Stimulated activated CD8-positive, alpha-beta memory T cell treated with anti-CD3 and anti-CD28 coated beads, Interleukin-7, amount 100 ng/mL, for 24 hours (primary cell): ENCODE measurements around the gene CLCA1.
"Not testable (repeated sequence)": the region's sequence is repeated elsewhere in the genome, so short reads cannot be mapped to it uniquely, and the experiment has no call there.

Source experiments
- DNase-seq: peaks from one replicate; pipeline ENCODE4 v3.0.0-alpha.2; 2020; ENCODE audit warnings: low read depth

CLCA1 gene

DNA sequence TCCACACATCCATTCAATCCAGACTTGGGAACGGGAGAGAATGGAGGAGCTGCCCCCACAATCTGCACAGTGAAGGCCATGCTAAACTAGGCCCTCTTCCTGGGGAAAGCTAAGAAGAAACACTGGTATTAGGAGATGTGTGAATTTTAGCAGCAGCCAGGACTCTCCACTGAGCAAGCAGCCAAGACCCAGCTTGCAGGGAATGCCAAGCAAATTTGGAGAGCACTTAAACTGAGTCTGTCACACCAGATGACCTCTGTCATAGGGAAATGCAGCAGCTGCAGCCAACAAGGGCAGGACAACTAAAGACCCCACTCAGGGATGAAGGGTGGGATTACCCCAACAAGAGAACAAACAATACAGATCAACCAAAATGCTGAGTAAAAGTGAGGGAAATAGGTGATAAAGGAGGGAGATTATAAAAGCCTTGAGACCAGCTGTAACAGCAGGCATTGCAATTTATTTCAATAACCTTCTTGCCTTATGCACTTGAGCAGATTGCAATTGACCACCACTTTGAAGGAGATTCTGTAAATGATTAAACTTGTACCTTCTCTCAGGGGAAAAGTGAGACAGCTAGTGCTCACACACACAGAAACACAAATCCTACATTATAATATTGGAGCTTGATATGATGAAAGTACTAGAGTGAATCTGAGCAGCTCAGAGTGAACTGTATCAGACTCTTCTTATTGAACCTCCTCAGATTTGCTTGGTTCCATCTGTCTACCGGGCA is 2.5 kb upstream of the CLCA1 start:
- no peak for DNase-seq

DNA sequence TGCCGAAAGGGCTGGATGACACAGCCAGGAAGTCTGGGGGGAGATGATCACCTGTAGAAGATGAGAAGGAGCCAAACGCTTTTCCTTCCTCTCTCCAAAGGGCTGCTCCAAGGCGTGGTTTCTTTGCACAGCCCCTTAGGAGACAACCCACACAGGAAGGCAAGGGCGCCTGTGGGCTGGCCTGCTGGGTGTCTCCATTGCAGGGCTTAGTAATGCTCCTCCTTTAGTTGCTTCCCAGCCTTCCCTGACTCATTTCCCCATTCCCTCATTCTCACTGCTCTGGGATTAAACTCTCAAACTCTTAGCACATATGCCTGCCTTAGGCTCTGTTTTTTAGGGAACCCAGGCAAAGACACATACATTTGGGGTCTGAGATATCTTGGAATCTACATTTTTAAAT is 1.7 kb upstream of the CLCA1 start:
- DNase-seq = no peak

DNA sequence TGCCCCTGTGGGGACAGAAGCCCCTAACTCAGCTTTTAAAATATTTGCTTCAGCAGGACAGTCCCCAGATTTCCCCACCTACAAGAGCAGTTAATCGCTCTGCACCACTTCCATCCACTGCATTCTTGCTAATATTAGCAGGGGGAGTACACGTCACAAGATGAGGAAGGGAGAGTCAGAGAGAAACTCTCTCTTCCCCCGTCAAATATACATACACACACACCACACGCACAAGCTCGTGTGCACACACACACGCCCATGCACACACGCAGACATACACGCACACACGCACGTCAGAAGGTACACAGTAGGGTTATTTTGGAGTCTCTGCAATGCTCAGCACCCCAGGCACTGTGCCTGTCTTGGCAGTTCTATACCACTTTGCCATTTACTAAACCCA is 2.1 kb downstream of the CLCA1 start:
- DNase-seq = no peak

DNA sequence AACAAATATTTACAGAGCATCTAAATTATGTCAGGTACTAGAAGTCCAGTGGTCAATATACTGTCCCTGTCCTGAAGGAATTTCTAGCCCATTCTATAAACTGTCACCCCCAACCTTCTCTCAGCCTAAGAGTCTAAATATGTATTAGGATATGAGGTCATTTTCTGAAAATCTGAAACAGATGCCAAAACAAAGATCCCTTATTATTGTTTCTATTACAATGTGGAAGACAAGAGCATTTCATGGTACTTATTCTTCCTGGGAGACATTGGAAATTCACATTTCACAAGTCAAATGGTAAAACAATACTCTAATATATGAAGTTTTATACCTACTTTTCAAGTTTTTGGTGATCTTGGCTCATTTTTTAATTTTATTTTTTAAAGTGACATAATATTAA is 2.6 kb downstream of the CLCA1 start:
- no peak for DNase-seq

DNA sequence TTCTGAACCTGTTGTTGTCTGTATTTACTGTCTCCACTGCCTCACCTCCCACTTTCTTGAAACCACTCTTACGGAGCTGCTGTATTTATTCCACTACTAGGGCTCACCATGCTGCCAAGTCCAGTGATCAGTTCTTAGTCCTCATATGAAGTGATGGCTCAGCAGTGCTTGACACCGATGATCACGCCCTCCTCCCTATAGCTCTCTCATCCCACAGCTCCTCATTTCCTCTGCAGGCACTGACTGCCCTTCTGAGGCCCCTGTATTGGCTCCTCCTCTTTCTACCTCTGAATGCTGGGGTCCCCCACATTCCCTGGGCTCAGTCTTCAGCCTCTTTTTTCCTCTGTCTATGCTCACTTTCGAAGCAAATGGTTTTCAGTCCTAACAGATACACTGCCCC is 3.4 kb downstream of the CLCA1 start:
- DNase-seq = no peak

DNA sequence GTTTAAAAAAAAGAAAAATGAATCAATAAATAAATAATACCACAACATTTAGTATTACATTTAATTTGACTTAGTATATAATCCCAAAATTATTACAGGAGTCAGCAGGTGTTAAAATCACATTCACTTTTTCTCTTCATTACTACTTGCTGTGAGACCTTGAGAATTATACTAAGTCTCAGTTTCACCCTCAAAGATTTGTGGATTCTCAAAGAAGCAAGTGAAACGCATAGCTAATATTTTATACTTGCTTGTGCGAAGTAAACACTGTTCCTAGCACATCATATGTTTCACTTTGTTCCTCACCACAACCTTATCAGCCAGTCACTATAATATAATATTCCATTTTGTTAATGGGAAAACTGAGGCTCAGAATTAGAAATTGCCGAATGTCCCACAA is 4.0 kb downstream of the CLCA1 start:
- DNase-seq = no peak

DNA sequence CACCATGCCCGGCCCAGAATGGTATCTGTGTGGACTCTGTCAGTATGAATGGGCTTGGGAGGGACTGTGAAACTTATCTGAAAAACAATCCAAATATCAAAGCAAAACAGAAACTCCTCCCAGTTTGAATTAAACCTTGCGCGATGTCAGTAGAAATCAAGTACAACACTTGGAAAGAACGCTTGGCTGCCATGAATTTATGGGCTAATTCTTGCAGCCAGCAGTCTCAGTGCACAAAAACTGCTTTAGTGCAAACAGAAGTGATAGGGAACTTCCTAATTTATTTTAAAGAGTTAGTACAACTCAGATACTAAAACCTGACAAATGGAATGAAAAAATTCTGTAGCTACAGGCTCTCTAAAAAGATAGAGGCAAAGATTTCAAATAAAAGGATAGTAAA is 8.5 kb downstream of the CLCA1 start:
- DNase-seq = no peak

DNA sequence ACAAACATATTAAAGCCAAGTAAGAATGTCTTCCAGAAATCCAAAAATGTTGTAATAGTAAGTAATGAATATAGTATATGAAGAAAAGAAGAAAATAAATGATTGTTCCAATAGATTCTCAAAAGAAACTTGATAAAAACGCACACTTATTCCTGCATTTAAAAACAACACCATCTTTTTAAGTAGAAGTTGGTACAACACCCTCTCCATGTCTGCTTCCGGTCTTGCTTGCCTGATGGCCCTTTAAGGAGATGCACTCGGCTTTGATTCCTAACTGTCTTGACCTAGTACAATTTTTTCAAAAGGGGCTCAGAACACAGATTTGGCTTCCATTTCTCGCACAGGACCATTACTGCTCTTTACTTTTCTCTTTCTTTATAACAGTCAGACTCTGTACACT is 9.0 kb downstream of the CLCA1 start:
- no peak for DNase-seq

DNA sequence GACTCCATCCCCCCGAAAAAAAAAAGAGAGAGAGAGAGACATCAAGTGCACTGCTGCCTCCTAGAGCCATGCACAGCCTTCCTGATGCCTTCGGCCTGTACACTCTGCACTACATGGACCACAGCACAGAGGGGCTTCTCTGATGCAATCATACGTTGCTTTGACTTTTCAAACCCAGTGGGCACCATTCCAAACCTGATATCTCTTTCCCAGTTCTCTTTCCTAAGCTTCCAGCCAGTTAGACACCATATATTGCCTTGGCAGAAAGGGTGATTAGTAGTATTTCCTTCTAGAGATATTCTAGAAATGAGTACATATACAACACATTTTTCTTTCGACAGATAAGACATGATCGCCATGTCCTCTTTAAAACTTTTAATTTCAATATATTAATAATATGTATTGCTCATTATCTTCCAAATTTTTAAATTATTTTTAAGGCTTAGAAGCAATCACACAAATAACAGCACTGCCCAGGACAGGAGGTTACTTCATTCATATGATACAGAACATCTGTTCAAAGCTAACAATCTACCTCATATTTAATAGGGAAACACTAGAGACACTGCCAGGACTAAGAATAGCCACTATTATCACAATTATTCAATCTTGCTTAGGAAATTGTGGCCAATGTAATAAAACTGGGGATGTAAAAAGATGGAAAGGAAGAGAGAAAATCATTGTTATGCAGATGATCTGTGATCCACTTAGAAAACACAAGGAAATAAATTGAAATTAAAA is 9.9 kb downstream of the CLCA1 start:
- DNase-seq = no peak

DNA sequence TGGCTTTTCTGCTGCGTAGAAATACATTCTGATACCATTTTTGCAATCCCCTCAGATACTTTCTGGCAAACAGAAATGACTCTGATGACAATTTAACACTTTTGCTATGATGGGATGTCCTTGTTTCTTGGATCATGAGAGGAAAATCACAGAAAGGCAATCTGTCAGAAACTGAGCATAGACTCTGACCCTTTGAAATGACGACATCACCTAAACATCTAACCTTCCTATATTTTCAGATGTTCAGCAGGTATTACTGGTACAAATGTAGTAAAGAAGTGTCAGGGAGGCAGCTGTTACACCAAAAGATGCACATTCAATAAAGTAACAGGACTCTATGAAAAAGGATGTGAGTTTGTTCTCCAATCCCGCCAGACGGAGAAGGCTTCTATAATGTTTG is 13.2 kb downstream of the CLCA1 start:
- no peak for DNase-seq

DNA sequence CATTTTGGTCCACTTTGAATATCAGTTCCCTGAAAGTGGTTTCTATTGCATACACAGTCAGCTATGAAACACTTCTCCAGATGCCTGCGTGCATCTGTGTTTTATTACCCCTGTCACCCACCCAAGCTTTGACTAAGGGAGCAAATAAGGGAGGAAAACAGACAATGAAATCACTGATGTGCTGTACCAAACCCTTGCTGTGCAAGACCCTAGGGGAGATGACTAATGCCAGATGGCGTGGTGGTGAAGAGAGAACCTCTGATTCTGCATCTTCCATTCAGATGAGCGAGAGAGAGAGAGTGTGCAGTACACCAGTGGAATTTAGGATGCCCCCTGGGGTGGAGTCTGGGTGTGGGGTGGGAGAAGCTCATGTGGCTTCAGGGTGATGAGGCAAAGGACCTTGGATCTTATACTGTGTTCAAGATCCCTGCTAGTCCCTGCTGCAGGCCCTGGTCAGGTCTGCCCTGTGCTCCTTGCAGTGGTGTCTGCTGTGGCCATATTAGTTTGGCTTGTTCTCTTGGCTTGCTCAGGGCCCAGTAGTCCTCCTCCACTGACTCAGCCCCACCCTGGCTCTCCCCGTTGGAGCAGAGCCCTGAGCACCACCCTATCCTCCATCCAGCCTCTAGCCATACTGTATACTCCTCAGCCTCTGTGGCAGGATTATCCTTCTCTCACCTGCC is 18.5 kb downstream of the CLCA1 start:
- no peak for DNase-seq

DNA sequence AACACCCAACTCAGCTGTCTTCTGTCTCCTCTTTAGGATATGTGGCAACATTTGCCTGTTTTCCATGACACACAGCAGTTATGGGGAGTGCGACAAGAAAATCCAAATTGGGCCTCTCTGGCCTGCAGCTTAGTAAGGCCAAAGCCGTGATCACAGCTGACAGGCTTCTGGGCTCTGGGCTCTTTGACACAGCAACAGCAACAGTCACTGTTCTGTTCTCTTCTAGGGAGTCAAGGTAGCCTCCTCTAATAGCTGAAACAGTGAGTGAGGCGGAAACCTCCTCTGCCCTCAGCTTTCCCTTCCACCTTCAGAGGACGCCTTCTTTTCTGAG is 19.0 kb downstream of the CLCA1 start:
- DNase-seq = no peak

DNA sequence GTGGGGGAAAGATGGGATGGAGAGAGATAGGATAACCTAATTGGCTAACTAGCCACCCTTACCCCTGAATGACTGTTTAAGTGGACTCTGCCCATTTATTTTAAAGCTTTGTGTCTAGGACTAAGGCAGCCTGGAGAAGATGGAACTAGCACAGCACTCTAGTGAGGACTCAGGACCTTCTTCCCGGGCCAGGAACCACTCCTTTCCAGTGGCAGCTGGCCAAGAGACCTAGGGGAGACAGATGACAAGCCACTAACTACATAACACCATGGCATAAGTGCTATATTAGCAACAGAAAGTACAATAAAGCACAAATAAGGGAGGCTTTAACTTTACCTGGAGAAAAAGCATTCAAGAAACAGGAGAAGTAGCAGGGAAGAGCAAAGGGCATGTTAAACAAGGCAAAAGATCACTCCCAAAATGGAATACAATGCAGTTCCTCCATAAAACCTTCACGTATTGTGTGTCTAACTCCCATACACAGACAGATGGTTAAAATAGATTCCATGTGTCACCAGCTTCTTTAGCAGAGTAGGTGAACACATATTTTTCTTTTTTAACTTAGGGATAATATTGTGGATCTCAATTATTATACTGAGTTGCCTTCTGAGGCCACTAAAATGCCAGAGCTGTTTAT is 20.6 kb downstream of the CLCA1 start:
- no peak for DNase-seq

DNA sequence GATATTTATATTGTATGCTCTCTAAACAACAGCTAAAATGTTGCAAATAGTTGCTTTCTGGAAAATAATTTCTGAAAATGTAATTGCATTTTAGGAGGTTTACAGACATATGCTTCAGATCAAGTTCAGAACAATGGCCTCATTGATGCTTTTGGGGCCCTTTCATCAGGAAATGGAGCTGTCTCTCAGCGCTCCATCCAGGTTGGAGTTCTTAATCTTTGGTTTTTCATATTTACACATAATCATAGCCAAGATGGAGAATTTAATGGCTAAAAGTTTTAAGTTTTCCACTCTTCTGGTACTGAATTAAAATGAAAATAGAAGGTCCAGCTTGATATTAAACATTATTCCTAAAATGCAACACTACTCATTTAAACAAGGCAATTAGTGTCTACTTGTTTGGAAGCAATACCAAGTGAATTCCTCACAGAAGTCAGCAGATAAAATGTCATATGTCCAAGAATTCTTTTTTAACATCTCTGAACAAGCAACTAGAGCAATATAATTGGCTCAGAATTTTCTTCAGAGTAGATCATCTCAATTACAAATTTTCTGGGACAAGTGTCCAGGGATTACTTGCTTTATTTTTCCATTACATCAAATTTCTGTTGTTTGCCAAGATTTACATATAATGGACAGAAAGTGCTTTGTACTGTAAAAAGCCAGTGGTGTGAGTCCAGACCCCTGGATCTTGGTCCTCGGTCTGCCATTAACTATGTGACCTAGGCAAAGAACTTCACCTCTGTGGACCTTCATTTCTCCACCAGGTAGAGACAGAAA is 22.6 kb downstream of the CLCA1 start:
- no peak for DNase-seq

DNA sequence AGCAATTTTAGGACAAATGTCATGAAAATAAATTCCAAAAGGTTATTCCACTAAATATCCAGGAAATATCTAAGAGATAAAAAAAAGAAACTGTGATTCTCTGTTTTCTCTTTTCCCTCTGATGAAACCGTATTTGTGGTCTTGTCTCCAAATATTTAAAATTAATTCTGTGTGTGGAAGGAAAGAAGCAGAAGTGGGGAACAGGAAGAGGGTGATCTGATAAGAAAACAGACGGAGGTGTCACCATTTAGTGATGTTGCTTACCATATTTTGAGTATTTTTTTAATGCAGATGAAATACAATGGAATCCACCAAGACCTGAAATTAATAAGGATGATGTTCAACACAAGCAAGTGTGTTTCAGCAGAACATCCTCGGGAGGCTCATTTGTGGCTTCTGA is 29.6 kb downstream of the CLCA1 start:
- no peak for DNase-seq

DNA sequence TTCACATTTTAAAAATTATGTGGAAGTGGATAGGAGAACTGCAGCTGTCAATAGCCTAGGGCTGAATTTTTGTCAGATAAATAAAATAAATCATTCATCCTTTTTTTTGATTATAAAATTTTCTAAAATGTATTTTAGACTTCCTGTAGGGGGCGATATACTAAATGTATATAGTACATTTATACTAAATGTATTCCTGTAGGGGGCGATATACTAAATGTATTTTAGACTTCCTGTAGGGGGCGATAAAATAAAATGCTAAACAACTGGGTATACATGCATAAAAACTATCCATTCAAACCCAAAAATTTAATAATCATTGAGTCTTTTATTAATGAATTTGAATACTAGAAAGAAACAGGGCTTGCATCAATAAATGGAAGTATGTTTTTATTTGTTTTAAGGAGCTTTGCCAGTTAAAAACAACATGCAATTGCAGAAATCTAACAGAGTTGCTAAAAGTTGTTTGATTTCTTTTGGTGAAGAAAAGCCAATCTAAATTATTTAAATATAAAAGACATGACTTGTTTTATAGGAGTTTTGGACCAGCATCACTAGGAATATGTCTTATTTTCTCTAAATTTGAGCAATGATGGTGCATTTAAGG is 31.4 kb downstream of the CLCA1 start:
- no peak for DNase-seq

DNA sequence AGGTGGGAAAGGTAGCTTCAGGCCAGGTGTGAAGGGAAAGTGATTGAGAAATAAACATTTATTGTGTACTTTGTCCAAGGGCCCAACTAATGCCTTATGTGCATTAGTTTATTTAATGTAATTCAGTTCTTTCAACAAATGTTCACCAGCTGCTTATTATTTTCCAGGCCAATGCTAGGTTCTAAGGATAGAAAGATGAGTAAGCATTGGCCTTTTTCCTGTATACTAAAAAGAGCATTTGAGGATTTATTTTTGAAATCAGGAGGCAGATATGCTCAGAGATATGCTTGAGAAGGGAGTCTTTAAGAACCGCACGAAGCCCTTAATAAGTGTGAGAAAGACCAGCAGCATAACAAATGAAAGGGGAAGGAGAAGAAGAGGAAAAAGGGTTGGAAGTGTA is 32.0 kb downstream of the CLCA1 start:
- no peak for DNase-seq

DNA sequence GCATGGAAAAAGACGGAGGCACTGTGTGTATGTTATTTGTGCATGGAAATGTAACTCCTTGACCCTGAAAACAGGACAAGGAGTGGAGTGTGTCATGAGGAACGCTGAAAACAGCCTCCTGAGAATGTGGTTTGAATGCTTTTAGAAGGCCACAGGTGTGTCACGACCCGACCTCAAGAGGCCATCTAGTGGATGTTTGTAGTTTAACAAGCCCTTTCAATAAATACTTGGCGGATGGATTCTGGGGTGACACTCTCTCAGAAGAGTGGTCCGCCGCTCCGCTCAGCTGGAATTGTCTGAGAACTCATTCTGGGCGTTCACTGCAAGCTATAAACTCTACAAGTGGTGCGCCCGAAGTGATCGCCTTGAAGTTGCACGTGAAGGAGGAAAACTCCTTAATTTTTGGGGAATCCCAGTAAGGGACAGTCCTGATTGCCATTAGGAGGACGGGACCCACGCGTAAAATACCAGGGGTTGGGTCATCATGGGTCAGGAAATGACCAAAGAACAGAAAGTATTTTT is 33.5 kb downstream of the CLCA1 start:
- DNase-seq = not testable (repeated sequence)

DNA sequence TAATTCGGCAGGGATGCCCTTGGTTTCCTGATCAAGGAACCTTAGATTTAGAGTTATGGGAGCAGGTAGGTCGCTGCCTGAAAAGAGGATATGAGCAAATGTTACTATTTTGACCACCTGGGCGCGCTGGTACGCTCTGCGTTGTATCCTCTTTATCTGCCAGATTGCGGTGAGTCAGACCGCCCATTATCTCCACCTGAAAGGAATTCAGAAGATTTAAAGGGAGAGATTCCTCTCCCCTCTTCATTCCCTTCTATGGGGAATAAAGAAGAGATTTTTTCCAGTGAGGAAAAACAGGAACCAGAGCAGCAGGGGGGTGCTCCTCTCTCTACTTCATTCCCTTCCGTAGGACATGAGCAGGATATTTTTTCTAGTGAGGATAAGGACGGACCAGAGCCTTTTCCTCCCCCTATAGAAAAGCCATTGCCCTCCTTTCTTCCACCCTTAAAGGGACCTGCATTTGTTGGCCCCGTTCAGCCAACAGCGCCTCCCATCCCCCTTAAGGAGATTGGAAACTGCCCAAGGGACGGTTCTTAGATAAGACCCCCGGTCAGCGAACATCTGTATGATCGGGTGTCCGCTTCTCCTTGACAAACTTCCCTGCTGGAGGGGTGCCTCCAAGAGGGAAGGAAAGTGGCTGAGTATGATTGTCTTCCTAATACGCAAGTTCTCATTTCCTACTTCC is 34.1 kb downstream of the CLCA1 start:
- DNase-seq = no peak

DNA sequence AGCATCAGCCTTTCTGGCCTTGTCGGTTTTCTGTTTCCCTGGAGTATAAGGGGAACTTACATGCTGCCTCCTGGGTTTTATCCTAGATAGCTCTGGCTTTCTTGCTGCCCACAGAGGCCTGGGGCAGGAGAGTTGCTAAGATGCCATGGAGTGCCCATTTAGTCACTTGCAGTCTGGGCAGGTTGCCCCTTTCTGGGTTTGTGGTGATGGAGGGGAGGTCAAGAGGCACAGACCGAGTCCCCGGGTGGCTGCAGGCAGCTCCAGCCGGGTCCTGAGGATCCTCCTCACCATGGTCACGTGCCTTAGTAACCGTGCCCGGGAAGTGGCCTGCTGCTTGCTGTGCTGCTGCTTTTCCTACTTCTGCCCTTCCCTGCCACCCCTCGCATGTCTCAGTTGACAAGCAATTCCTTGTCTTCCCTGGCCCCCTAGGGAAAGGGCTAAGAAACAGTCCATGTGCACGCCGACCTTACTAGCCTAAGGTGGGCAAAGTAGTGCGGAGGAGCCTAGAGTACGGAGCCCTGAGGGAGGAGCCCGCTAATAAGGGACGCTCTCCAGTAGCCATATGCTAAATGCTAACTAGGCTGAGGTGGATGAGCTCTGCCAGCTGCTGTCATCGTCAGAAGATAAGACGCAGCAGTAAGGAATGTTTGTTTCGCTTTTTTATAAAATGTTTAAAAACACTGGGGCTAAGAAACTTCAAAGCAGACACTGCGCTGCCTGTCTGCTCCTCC is 34.8 kb downstream of the CLCA1 start:
- DNase-seq = no peak
